ENCODE data around the gene DCLK1.
"Not testable (repeated sequence)": the region's sequence is repeated elsewhere in the genome, so short reads cannot be mapped to it uniquely, and the experiment has no call there.

The DCLK1 gene

DNA sequence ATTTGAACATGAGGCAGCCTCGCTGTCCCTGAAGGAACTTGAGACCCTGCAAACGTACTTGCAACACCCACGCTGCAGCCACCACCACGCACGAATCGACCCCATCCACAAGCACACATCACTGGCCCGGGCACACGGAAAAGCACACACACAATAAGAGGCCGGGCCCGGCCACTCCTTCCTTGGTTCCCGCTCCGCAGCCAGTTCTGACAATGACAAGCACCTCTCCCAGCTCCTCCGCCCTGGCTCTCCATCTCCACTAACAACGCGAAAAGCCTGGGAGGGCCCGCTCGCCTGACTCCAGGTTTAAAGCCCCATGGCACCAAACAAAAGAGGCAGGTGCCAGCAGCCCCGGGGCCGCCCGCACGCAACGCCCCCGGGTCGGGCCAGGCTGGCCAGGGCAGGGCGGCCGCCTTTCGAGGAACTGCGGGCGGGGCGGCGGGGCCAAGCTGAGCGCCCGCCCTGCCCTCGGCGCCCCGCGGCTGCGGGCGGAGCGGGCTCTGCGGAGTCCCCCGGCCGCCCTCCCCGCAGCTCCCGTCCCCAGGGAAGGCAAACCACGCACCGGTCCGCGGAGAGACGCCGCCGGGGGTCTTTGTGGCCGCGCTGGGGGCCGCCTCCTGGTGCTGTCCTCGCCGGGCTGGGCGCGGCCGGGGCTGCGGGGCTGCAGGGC is 495 bp downstream of the DCLK1 start:
- peak; percentile 47 for DNase-seq

DNA sequence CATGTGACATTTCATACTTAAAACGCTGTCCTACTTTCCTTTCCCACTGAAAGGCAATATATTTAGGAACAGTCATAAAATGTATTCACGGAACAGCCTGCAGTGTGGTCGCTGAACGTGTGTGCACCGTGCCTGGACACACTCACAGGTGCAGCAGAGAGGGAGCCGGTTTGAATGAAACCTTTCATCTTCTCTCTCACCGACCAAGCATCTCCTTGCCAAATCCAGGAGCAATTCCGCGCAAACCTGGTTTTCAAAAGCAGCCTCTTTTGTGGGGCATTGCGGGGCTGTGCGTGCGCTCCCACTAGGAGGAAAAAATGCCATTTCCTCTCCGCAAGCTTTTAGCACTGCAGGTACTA is 1.0 kb downstream of the DCLK1 start:
- no peak for DNase-seq

DNA sequence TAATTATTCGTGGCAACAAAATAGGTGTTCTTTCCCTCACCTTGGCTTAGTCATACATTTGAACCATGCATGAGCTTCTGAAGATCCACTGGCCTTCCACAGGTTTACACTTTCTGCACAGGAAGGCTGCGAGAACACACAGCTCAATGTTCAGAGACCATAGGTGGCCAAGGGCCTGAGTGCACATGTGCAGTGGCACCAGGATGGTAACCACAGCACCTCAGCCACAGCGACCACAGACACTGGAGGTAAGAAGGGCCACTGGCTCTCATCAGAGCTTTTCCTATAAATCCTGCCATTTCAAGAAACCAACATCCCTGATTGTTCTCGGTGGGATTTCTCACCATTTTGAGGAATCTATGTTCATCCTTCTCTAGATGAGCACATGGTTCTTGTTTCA is 1.6 kb downstream of the DCLK1 start:
- no peak for DNase-seq

DNA sequence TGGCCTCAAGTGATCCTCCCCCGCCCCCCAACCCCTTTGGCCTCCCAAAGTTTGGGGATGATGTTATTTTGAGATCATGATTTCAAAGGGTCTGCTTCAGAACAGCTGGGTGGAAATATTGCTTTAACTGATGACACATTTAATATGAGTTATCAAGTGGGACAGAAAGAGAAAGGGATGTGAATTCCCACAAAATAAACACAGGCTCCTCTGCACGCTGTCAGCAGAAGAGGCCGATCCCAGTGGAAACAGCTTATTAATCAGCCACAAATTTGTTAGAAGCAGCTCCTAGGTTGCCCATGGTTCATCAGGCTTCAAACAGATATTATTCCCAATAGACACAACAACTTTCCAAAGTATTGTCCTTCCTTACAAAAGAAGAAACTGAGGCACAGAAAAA is 4.7 kb downstream of the DCLK1 start:
- DNase-seq = no peak

DNA sequence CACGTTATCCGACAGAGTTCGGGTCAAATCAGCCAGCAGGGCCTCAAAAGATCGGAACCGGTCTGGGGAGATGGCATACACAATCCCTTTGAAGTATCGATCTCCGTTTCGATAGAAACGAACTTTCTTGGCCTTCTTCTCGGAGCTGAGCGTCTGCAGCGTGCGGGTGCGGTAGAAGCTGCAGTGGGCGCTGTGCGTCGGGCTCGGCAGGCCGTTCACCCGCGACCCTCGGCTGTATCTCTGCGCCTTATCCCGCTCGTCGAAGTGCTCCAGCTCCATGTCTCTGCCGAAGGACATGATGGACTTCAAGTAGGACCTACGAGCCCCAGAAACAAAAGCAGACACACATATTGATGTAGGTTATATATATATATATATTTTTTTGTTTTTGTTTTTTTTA is 5.3 kb downstream of the DCLK1 start:
- no peak for DNase-seq

DNA sequence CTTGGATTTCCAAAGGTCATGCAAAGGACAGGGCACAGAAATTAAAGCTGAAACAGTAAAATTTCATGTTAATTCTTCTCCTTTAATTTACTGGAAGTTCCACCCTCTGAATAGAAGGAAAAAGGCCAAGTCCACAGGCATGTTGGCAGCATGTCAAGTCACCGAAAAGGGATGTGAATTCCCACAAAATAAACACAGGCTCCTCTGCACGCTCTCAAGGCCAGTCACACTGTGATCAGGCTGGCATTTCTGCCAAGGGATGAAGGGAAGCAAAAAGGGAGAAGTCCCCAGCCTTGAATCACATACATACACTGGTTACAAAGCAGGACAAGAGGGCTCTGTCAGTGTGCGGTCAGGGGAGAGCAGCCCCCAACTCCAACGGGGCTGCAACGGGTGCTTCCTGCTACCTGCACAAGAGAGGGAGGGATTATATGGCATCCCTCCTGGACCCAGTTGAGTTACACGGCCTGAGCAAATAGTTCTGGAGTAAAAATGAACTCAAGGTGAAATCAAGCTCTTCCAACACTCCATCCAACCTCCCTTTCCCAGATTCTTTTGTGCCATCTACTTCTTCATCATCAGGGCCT is 6.9 kb downstream of the DCLK1 start:
- DNase-seq = no peak

DNA sequence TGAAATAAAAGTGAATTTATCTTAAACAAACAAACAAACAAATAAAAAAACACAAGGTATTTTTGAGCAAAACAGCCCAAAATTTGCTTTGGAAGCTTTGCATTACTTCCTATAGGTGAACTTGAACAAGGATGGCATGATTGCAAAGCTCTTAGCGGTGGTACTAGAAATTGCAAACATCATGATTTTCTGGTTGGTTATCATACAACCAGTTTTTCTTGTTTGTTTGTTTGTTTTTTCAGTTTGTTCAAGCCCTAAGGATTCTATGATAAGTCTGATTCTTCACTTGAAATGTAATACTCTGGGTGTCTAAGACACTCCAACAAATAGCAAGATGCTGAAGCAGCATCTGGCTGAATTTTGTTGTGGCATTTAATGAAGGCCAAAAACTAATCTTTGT is 15.9 kb downstream of the DCLK1 start:
- no peak for DNase-seq

DNA sequence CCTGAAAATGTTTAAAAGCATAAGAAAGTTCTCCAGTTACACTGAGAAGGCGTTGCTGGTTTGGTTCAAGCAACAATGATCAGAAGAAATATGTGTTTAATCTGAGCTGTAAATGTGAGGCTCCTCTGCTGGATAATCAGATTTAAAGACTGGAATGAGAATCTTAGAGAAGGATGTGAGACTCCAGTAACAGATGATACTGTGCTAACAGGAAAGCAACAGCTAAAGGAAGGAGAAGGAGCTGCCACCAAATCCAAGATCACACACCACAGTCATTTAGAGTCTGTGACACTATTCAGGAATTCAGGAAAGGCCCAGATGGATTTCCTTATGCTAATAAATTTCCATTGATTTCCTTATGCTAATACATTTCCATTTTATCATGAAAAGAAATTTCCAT is 16.9 kb downstream of the DCLK1 start:
- no peak for DNase-seq

DNA sequence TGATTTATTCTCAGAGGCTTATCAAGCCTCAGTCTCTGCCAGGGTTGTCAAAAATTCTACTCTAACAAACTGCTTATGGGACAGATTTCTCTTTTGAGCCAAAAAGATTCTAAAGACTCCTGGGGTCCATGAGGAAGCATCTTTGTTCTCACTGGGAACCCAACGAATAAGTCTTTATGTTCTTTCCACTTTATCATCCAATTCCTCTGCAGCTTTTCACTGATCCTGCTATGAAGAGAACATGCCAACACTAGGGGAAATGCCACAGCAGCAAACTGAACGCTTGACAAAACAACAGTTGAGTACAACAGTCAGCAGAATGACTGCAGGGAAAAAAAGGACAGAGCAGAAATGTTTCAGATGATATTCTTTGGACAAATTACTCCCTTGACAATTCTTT is 22.2 kb downstream of the DCLK1 start:
- no peak for DNase-seq

DNA sequence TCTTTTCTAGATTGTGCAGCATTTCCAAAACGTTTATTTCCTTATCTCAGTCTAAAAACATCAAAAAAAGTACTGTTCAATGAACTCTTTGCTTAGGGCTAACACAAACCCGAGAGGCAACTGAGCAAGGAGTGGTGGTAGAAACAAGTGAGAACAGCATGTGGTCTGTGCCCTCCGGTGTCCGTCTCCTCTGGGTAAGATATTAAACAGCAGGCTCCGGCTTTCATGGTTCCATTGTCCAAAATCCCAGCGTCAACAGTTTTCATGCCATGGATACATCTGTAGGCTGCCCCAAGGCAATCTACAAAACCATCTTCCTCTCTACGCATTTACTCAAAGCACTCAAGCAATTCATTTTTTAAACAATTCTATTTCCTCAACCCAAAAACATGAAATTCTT is 22.8 kb downstream of the DCLK1 start:
- DNase-seq = peak; percentile 7

DNA sequence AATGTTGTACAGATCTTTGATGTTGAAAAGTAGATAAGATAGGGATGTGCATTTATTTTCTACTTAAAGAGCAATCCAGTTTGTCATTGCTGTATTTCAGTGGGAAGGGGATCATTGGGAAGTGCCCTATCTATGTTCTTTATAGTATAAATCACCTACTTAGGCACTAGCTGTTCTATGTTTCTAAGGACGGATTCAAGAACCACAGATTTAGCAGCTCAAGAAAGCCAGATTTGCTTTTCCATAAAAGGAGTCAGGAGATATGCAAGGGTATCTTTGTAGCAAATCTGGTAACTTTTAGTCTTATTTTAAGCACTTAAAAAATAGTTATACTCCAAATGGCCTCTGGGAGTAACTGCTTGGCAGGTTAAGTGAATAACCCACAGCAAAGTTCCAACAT is 23.7 kb downstream of the DCLK1 start:
- DNase-seq = no peak

DNA sequence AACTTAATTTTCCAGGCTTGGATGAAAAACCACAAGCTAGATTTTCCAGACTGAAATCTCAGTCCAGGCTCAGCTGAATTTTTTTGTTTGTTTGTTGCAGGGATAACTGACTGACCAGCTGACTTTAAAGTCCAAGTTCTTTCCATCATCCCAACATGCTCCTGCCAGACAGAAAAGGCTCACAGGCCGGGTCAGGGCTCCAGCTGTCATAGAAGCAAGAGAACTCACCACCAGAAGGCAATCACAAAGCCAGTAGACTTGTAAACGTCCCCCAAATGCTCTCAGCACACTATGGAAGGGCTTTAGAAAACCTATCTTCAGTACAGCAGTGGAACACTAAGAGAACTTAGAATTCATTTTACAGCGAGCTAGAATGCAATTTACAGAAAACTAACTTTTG is 25.5 kb downstream of the DCLK1 start:
- DNase-seq = no peak

DNA sequence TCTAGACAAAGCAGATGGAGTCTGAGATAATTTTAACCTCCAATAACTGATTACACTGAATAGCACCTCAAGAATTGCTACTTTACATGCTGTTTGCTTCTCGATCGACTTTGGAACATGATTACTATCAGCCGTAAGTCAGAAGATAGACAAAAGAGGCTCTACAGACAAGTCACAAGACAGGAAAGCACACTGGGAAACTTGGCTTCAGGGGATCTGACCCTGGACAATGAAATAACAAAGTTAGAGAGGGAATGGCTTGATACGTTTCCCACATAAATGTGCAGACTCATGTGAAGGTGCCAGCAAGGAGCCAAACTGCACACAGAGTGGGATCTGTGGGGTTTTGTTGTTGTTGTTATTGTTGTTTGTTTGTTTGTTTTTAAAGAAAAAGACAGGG is 28.5 kb downstream of the DCLK1 start:
- DNase-seq = no peak

DNA sequence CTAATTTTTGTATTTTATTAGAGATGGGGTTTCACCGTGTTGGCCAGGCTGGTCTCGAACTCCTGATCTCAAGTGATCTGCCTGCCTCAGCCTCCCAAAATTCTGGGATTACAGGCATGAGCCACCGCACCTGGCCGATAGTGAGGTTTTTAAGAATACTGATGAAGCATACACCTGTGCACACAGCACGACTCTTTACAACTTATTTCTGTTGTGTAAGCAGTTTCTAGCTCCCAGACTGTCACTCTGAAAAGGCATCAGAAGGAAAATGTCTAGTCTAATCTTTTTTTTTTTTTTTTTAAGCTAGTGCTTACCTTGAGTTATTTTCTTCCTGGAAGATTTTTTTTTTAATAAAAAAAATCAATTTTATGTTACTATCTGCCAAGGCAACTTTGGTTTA is 29.3 kb downstream of the DCLK1 start:
- DNase-seq = not testable (repeated sequence)

DNA sequence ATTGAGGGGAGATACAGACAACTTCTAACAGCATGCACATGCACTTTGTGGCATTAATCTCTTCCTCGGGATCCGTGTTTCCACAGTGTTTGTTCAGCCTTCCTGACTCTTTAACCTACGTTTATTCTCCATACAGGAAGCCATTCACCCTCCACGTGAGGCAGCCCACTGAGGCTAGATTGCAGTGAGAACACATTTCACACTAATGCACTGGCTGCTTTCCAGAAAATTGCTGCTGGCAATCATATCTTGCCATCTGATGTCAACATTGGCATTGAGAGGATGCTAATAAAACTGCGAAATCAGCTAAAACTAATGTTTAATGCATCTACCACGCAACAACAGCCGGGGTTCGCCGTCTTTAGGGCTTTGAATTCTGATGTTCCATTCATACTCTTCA is 30.0 kb downstream of the DCLK1 start:
- DNase-seq = peak; percentile 79

DNA sequence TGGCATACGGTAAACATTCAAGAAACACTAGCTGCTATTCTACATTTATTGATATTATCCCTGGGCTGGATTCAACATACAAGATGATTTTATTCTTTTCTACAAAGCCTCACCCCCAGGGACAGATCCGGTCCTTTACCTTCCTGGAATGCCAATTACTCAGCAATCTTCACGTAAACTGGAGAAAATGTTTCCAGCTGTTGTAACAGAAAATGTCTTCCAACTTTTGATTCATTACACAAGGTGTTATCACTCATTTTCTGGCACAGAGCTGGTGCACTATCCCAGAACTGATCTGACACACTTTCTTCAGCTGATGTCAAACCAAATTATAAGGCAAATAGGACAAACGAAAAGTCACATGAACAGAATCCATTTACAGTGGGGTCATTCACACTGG is 33.1 kb downstream of the DCLK1 start:
- no peak for DNase-seq

DNA sequence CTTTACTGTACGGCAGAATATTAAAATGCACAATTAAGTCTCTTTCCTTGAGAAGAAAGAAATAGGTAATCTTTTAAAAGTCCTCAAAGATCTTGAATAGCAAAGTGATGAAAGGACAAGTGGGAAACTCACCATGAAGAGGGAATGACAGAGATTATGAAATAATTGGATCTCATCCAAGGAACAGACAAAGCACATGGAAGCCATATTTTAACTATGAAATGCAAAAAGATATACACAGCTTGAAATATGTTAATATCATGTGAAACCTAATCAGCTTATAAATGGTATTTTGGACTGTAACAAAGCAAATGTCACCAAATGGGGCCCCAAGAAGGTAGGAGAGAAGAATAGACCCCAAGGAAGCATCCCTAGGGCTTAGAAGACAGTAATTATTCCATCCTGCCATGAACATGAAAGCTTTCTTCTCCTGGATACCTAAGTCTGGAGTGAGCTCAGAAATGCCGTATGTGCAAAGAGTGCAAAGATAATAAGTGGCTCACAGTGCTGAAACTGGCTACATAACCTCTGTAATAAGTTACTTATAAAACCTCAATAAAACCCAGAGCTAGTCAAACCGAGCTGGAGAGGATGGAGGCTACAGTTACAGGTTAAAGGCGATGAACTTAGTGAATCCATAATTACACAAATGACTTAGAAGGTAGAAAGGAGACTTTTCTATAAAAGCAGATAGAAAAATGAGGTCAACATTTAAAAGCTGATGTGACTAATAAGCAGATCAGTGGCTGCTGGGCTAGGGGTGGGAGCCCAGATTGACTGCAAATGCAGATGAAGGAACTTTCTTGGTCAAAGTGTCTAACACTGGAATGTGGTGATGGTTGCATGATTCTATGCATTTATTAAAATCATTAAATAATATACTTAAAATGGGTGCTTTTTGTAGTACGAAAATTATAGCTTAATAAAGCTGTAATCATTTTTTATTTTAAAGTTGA is 34.4 kb downstream of the DCLK1 start:
- peak; percentile 34 for DNase-seq

DNA sequence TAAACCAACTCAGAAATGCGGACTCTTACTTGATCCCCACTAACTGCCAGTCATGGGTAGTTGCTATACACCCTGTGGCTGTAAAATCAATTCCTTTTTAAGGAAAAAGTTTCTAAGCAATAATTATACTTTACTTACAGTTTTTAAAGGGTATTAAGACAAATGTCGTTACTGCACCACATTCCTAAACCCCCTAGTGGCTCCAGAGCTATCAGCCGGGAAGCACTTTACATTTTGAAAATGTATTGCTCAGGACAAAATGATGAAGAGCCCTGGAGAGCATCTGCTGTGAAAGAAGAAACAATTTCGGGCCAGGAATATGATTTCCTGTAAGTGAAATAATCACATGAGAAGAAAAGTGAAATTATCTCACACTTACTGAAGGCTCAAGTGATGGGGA is 36.7 kb downstream of the DCLK1 start:
- DNase-seq = no peak

DNA sequence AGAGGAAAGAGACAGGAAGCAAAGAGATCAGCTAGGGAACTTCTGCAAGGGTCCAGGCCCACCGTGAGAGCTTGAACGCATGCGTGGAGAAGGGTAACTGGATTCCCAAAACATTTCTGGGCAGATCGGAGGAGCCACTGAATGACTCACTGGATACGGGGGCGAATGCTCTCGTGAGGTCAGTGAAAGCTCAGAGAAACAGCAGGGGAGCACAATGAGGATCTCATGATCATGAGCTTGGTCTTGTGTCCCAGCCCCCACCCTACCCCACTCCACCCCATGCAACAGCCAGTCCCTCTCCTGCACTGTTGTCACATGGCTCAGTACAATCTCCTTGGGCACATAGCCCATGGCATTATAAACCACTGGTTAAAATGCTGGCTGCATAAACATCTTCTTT is 40.6 kb downstream of the DCLK1 start:
- no peak for DNase-seq

DNA sequence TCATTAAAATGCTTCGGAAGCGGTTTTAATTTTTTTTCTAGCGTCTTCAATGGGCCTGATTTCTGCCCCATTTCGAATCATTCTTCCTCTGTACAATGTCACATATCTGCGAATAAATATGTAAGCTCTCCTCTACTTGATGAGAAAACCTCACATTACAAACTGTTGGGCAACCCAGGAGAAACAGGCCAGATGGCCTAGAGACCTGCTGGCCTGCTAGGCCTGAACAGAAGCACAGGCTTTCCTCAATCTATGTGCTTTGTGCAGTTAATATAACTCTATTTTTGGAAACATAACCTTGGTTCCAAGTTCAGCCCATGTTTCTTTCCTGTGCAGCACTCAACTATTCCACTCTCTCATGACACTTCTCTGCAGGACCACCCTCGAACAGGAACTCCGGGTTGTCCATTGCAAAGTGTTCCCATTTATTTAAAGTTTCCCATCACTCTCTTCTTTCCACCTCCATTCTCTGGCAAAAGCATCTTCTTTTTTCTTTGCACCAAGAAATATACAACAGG is 42.0 kb downstream of the DCLK1 start:
- DNase-seq = no peak

DNA sequence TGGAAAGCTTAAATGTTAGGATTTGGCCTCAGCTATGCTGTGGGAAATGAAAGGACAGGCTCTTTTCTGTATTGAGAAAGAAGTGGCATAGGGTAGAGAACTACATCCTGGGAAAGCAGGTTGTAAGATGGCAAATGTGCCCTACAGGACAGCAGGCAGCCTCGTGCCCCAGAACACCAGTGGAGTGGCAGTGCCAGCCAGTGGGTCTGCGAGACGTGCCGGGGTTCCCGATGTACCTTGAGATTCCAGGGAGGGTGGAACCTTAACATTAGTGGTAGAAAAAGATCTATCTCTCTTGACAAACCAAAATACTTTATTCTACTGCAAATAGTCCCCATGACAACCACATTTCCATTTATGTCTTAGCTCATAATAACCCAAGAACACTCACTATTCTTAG is 42.7 kb downstream of the DCLK1 start:
- no peak for DNase-seq

DNA sequence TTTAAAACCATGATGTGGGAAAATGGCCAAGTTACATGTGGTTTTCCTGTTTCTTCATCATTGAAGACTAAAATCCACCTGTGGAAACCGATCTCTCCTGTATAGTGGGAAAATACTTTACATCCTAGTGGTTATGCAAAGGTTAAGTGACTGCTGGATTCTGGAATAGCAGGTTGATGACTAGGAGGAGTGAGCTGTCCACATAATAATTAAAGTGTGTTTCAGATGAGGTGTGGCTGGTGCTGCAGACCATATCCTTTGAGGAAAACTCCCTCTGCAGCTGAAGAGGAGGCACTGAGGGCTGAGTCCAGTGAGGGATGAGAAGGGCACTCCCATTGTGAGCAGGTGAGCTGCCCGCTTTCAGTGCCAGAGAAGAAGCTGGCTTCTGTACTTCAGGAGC is 43.2 kb downstream of the DCLK1 start:
- no peak for DNase-seq

DNA sequence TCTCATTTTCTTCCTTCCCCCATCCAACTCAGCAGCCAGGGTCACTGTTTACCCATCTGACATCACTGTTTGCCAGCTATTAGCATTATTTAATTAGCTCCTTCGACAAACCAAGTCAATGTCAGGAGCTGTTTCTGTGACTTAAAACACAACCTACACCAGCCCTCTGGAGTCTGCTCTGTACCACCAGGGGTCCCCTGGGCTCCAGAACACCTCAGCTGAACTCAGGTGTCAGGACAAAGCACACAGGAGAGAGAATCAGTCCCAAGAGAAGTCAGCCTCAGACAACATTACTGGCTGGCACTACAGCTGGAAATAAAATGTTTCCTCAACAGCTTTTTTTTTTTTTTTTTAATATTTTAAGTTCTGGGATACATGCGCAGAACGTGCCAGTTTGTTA is 45.1 kb downstream of the DCLK1 start:
- no peak for DNase-seq

DNA sequence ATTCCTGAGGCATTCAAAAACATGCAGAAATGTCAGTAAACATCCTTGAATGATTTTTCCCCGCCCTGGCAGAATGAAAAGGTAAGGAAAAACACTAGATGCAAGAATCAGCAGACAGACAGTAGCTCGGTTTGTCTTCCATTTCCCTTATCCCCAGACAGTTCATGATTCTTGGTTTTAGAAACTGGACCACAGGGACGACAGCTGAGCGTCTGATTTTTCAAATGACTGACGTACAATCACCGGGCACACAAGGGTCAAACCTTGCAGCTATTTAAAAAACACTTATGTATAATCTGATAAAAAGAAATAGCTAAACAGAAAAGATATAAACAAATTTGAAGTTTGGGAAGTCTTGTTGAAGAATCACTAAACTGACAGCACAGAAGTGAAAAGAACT is 47.1 kb downstream of the DCLK1 start:
- peak; percentile 56 for DNase-seq
